GM20431 (cell line): Measurements from ENCODE around the gene CCDC93.

Source experiments
- in situ Hi-C: fragments of 300-500 bp; cut with MseI, MboI; formaldehyde crosslinking; loops from one replicate; pipeline ENCODE4 v1.15.0; 2020; ENCODE audit warnings: low sequenced_read_pairs; ENCODE audit not compliant: unreplicated experiment

The CCDC93 gene

GRCh38 chr2:117967977-117968718 is 45.7 kb downstream of the CCDC93 start:
- in situ Hi-C loops, result no loop called here

- in situ Hi-C loops, result no loop called here
Measured at GRCh38 chr2:117963446-117963845, 50.4 kb downstream of the CCDC93 start.

DNA sequence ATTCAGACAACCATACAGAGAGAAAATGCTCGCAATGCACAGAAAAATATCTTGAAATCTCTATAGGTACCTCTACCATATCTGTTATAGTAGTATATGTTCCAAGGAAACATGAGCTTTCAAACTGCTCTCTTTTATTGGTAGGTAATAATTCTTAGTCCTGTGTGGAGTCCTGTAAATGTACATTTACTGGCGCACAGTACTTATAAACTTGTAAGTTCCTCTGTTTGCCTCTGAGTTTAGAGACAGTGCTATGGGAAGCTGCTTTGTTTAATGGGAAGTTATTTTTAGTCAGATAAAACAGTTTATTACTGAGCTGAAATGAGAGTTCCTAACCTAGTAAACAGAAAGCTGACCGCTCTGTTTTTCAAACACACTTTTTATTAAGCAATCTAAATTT is 52.7 kb downstream of the CCDC93 start:
- in situ Hi-C loops, result no loop called here

- in situ Hi-C loops, result no loop called here
Measured at GRCh38 chr2:117960231-117960630, 53.6 kb downstream of the CCDC93 start.

GRCh38 chr2:117958186-117958585 is 55.7 kb downstream of the CCDC93 start:
- in situ Hi-C loops, result no loop called here

DNA sequence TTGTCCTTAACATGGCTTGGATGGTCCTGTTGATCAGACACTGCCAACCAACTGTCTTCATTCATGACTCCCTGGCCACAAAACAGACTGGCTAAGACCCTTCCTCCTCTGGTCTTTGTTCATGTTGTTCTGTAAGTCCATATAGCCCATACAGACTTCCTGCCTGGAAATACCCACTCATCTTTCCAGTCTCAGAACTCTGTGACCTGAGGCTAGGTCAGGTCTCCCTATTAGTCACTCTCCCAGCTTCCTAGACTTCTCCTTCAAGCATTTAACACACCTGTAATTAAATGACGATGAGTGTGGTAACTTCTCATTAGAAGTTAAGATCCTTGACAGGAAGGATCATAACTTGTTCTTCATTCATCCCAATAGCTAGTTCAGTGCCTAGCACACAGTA is 56.3 kb downstream of the CCDC93 start:
- in situ Hi-C loops, result no loop called here

DNA sequence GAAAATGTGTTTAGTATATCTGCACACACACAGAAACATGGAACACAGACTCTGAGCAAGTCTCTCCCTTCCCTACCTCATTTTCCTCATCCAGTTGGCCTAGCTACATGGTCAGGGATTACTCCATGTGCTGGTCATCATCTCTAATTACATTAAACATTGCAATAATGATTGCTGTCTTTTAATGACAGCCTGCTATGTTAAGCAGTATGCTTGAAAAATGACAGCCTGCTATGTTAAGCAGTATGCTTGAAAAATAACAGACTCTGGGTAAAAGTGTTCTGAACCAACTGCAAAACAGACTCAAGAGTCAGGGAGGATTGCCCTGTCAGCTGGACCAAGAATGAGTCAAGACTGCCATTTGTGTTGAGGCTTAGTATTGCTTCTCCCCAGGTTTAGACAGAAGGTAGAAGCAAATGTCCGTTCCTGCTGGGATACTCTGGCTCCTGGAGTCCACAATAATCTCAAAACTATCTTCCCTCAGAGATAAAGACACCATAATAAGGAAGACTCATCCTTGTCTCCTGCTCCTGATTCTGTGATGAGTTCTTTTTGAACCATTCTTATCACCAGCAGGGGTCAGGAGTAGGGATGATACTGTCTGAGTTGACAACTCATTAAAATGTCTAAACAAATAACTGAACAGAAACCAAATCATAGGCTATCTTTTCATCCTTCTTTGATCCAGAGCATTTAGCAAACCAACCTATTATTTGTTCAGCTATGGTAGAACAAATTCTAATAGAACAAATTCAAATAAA is 57.7 kb downstream of the CCDC93 start:
- in situ Hi-C loops, result no loop called here

- in situ Hi-C loops, result no loop called here
Measured at GRCh38 chr2:117953231-117953630, 60.6 kb downstream of the CCDC93 start.

DNA sequence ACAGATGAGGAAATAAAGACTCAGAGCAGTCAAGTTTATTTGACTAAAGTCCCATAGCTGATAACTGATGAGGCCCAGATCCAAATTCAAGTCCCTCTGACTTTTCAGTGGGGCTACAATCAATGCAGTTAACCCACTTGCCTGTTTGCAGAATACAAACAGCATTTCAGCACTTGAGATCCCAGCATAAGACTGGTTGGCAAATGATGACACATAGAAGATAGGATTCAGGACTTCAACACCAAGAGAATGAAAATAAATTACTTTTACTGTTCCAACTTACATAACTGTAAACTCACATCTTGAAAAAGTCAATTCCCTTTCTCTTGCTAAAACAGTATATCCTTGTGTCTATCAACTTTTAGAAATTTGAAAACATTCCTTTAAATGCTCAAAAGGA is 61.2 kb downstream of the CCDC93 start:
- in situ Hi-C loops, result no loop called here

- in situ Hi-C loops, result no loop called here
Measured at GRCh38 chr2:117952228-117952627, 61.6 kb downstream of the CCDC93 start.

DNA sequence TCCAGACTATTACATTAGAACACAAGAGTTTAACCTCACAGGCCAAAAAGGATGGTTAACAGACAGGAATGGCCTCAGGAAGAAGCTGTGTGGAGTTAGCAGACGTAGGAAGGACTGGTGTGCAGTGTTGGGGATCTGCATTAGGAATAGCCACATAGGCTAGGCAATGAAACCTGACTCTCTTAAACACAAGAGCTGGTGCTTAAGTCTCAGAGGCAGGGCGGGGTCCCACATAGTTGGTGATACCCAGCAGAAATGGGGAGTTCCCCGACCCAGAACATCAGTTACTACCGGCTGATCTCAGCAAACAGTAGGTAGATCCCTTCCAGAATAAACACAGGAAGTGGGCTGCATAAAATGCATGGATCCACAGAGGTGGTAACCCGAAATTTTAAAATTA is 64.1 kb downstream of the CCDC93 start:
- in situ Hi-C loops, result no loop called here

DNA sequence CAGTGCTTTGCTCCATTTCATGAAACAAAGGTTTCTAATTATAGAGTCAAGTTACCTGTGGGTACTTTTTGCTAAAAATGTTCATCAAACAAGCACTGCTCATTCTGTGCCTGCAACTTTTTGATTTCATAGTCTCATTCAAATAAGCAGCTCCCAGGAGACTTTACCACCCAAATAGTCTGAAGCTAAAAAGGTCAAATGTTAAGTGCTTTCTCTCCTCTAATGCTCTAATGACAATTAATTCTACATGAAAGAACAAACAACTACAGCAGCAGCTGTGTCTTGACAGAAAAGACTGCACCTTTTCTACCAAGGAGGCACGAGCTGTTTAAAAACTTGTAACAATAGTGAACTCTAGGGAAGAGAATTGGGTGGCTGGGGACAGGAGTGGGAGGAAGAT is 65.3 kb downstream of the CCDC93 start:
- in situ Hi-C loops, result no loop called here

DNA sequence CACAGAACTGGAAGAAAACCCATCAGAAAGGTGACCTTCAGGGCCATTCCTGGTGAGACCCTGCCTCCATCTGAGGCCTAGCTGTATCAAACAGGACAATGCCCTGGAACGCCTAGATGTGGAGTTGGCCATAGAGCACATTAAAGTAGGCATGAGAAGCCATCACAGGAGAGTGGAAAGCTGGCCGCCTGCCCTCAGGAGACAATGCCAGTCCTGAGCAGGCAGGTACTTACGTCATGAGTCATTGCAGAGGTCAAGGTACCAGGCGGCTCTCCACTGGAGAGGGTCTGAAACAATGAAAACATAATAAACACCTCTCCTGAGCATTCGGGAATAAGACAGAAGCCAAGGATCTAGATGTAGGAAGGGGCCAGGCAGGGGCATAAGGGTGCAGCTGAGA is 68.6 kb downstream of the CCDC93 start:
- in situ Hi-C loops, result no loop called here

DNA sequence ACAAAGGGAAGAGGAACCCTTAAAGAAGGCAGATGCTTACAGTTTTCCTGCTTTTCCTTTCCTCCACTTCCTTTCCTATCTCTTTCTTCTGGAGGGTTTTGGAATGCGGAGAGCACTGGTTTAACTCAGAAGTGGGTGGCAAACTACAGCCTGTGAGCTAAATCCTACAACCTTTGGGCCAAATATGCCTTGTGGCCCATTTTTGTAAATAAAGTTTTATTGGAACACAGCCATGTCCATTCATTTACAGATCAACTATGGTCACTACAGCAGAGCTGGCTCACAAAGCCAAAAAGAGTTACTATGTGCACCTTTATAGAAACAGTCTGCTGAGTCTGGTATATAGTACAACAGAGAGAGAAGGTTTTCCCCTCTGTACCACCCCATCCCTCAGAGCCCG is 69.1 kb downstream of the CCDC93 start:
- in situ Hi-C loops, result no loop called here

DNA sequence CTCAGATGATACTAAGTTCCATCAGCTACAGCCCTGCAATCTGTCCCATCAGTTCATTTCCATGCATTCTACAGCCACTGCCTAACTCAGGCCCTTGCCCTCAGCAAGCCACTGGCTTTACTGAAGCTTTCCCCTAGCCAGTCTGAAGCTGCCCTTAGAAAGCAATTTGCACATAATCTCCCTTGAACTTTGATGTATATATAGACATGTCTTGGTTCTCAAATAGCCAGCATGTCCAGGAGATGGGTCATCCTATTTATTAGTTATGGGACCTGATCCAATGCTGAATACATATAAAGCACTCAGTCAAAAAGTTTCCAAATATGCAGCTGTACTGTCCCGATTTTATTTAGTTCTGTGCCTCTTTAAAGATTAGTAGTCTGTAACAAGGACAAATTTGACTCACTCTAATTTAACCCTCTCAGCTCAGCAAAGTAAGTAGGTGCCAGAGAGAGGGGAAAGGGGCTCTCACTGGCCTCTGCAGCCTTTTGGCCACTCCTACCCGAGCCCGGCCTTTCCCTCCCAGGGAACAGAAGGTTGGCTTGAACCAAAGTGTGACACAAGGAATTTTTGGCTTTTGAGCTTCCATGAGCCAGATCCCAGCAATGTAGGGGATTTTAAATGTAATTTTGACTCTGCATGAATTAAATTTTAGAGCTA is 70.7 kb downstream of the CCDC93 start:
- in situ Hi-C loops, result no loop called here

- in situ Hi-C loops, result no loop called here
Measured at GRCh38 chr2:117942551-117942950, 71.3 kb downstream of the CCDC93 start.

- in situ Hi-C loops, result no loop called here
Measured at GRCh38 chr2:117941693-117942092, 72.2 kb downstream of the CCDC93 start.

DNA sequence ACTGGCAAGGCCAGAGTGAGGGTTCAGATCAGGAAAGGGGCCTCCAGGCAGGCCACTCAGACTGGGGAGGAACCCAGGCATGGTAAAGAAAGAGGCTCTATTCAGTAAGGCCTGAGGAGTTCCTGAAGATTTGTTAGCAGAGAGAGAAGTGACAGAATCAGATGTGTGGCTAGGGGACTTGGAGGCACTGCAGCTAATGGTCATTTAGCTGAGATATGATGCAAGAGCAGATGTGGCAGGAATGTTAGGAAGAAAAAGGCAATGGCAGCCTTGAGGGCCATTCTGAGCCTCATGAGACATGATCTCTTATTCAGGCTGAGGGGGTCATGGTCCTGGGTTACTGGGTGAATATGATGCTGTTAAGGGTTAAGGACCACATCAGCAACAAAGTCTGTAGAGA is 73.4 kb downstream of the CCDC93 start:
- in situ Hi-C loops, result no loop called here

GRCh38 chr2:117938611-117939010 is 75.3 kb downstream of the CCDC93 start:
- in situ Hi-C loops, result no loop called here

DNA sequence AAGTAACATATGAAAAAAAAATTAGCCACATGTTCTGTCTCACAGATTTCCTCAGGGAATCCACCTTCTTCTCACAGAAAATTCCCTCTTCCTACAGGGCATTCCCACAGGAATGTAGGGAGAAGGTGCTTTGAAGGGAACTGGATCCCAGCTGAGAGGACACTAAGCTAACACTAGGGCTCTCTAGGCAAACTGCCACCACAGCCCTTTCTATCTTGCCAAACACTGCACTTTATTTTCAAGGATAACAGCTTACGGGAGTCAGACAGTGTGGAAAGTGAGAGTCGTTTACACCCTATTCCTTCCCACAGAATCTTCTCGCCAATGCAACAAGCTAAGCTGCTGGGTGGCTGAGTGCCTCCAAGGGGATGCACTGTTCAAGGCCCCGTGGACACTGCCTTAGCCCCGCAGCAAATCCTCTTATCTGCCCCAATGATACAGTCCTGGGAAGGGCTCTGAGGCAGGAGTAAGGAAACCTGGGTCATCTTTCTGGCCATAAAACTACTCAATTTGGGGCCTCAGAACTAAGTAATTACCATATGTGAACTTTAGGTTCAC is 76.9 kb downstream of the CCDC93 start:
- in situ Hi-C loops, result no loop called here

DNA sequence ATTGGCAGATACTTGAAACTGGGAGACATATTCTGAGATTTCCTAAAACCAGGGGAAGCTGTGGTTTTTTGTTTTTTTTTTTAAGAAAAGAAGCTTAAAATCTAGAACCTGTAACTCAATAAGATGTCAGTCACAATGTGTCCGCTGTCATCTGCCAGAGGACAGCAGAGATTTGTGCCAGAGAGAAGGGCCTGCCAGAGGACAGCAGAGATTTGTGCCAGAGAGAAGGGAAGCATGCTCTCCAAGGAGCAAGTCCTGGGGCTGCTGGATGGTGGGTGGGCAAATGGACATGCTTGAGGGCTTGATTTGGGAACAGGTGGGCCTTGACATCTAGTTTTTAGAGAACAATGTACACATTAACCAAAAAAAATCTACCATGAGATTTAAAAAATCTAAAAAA is 77.9 kb downstream of the CCDC93 start:
- in situ Hi-C loops, result no loop called here
